Astrocyte (in vitro differentiated cells and primary cell): ENCODE results near the gene AK8.

Source experiments
- CTCF ChIP-seq: IDR thresholded peaks from 2 replicates; pipeline ENCODE4 v1.5.1; 2011; ENCODE audit warnings: low read depth, mild to moderate bottlenecking, inconsistent platforms, low read length, moderate library complexity; ENCODE audit not compliant: insufficient read depth
- EZH2 ChIP-seq: IDR thresholded peaks from 2 replicates; pipeline ENCODE4 v1.6.1; 2012; ENCODE audit warnings: mild to moderate bottlenecking, low read length, inconsistent platforms; ENCODE audit not compliant: insufficient read depth

GRCh38 chr9:132838291-132838690 lies 39.8 kb downstream of the AK8 start:
- TF ChIP-seq CTCF = no peak
- TF ChIP-seq EZH2 = no peak
